NT2/D1 (cell line): ENCODE results near the gene ARSG.
A peak's percentile ranks its signal among the peaks of the same experiment; 100 is the strongest.

ENCODE experiments used
- DNase-seq: peaks from one replicate; pipeline ENCODE4 v3.0.0-alpha.2; 2011; ENCODE audit warnings: low read depth, low spot score
- H3K27me3 ChIP-seq: 2 replicates; pipeline ENCODE4 v1.6.0; 2011; ENCODE audit warnings: mild to moderate bottlenecking; ENCODE audit not compliant: insufficient read length, insufficient read depth
- H3K36me3 ChIP-seq: 2 replicates; pipeline ENCODE4 v1.6.1; 2011; ENCODE audit warnings: mild to moderate bottlenecking, low read length, mixed read lengths; ENCODE audit not compliant: insufficient read depth, insufficient read length
- H3K4me1 ChIP-seq: 2 replicates; pipeline ENCODE4 v1.5.1; 2011; ENCODE audit not compliant: insufficient read depth, insufficient read length
- H3K4me3 ChIP-seq: 2 replicates; pipeline ENCODE4 v1.5.1; 2011; ENCODE audit warnings: low read depth; ENCODE audit not compliant: insufficient read length
- H3K9ac ChIP-seq: 2 replicates; pipeline ENCODE4 v1.6.0; 2011; ENCODE audit warnings: low read depth; ENCODE audit not compliant: insufficient read length
- H3K9me3 ChIP-seq: 2 replicates; pipeline ENCODE4 v1.5.1; 2011; ENCODE audit warnings: mild to moderate bottlenecking, low read length; ENCODE audit not compliant: insufficient read depth
- SUZ12 ChIP-seq: IDR thresholded peaks from 2 replicates; pipeline ENCODE4 v1.6.1; 2011; ENCODE audit not compliant: insufficient read length, insufficient read depth; ENCODE audit errors: extremely low read depth
- YY1 ChIP-seq: IDR thresholded peaks from 2 replicates; pipeline ENCODE4 v1.6.1; 2011; ENCODE audit not compliant: insufficient read length, insufficient read depth
- ZNF274 ChIP-seq: IDR thresholded peaks from 2 replicates; pipeline ENCODE4 v1.6.1; 2011; ENCODE audit warnings: mild to moderate bottlenecking, low read depth, low read length

The ARSG gene

DNA sequence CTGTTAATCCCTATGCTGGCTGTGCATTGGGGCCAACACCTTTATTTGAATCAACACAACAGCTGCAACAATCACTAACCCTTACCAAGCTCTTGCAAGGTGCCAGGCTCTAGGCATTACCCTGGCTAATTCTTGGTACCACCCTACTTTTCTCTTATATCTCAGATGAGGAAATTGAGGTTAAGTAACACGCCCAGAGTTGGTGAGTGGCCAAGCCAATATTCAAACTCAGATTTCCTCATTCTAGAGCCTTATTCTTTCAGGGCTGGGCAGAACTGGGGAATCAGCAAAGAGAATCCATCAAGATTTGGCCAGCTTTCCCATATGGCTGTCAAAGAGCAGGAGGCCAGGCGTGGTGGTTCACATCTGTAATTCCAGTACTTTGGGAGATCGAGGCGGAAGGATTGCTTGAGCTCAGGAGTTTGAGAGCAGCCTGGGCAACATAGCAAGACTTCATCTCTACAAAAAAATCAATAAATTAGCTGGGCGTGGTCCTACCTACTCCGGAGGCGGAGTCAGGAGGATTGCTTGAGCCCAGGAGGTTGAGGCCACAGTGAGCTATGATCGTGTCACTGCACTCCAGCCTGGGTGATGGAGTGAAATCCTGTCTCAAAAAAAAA is 23.7 kb downstream of the ARSG start:
- no peaks in the 10 kb centered on the region for H3K4me1 ChIP-seq

DNA sequence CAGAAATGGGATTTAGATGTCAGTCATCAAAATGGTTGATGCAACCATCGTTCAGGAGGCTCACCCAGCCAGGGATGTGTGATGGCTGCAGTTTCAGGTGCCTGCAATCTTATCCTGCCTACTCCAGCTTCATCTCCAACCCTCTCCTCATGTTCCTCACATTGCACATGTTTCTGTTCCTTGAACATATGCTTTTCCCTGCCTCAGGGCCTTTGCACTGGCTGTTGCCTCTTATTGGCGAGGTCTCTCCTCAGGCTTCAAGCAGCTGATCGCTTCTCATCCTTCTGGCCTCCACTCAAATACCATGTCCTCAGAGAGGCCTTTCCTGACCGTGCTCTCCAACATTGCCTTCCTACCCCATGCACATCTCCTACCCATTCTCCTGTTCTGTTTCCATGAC is 24.6 kb downstream of the ARSG start:
- no peak for DNase-seq
- no peaks in the 10 kb centered on the region for H3K4me1 ChIP-seq
- TF ChIP-seq YY1 = no peak
- TF ChIP-seq ZNF274 = no peak
- no peak for TF ChIP-seq SUZ12
- no peaks in the 10 kb centered on the region for H3K36me3 ChIP-seq
- H3K9ac ChIP-seq = no peak overlapping the region
- no peak overlapping the region for H3K4me3 ChIP-seq
- H3K27me3 ChIP-seq = no peaks in the 10 kb centered on the region
- H3K9me3 ChIP-seq = no peaks in the 10 kb centered on the region

More for the DNA sequence above, 23.7 kb downstream of the ARSG start:
- TF ChIP-seq YY1 (no peak), SUZ12 (no peak), ZNF274 (no peak)
- Histone ChIP-seq H3K9ac (no peak overlapping the region), H3K36me3 (no peaks in the 10 kb centered on the region), H3K9me3 (no peaks in the 10 kb centered on the region), H3K4me3 (no peak overlapping the region), H3K27me3 (no peaks in the 10 kb centered on the region)
- DNase-seq = no peak

DNA sequence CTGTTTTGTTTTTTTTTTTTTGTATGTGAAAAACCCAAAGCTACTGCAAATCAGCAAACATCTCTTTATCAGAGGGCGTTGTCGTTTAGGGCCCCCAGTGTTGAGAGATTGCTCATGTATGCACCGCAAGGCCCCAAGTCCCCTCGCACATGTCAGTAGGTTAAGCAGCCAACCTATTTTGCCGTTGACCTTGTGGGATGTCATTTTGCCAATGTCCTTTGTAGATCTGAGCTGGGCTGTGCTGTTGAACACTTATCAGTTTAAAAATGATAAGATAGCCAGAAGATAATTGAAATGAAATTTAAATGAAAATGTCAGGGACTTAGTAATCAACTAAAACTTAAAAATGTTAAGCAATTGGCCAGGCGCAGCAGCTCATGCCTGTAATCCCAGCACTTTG is 26.2 kb downstream of the ARSG start:
- no peak for TF ChIP-seq YY1
- no peak for TF ChIP-seq SUZ12
- no peak for TF ChIP-seq ZNF274
- H3K36me3 ChIP-seq = no peaks in the 10 kb centered on the region
- no peak for DNase-seq
- H3K4me1 ChIP-seq = no peaks in the 10 kb centered on the region
- no peaks in the 10 kb centered on the region for H3K9me3 ChIP-seq
- no peak overlapping the region for H3K4me3 ChIP-seq
- no peak overlapping the region for H3K9ac ChIP-seq
- no peaks in the 10 kb centered on the region for H3K27me3 ChIP-seq

DNA sequence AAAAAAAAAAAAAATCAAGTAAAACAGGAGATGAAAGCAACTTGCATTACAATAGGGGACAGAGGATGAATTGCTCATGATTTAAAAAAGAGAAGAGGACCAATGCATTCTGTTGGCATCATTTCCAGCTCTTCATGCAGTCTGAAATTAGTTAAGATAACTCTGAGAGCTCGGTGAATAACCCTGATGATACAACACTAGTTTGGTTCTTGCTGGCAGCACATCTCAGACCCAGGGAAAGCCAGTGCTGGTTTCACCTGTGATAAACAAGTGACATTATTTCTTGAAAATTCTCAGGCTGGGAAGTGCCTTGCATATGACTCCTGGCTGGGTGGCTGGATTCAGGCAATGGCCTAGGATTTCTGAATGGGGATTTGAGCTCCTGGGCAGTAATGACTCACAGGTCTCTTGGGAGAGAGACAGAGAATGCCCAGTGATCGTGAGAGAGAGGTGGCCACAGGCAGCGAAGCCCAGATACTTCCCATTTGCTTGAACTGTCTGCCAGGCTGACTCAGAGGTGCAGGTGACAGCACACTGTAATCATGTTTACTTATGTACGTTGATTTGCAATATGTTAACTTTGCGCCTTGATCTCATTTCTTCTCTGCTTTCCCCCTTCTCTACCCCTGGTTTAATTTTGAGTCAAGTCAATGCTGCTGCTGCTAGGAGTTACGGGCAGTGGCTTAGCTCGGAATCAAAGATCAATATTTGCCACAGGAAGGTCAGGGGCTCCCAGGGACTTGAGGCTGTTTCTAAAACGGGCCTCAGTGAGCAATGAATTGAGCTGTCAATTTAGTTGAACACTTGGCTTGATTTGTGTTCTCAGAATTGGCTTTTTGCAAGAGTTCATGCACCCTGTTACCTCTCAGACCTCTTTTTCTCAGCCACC is 27.1 kb downstream of the ARSG start:
- DNase-seq = peak; percentile 13
- Histone ChIP-seq H3K4me3 (no peak overlapping the region), H3K4me1 (no peaks in the 10 kb centered on the region), H3K27me3 (no peaks in the 10 kb centered on the region), H3K36me3 (no peaks in the 10 kb centered on the region), H3K9ac (no peak overlapping the region), H3K9me3 (no peaks in the 10 kb centered on the region)
- TF ChIP-seq YY1 (no peak), SUZ12 (no peak), ZNF274 (no peak)

DNA sequence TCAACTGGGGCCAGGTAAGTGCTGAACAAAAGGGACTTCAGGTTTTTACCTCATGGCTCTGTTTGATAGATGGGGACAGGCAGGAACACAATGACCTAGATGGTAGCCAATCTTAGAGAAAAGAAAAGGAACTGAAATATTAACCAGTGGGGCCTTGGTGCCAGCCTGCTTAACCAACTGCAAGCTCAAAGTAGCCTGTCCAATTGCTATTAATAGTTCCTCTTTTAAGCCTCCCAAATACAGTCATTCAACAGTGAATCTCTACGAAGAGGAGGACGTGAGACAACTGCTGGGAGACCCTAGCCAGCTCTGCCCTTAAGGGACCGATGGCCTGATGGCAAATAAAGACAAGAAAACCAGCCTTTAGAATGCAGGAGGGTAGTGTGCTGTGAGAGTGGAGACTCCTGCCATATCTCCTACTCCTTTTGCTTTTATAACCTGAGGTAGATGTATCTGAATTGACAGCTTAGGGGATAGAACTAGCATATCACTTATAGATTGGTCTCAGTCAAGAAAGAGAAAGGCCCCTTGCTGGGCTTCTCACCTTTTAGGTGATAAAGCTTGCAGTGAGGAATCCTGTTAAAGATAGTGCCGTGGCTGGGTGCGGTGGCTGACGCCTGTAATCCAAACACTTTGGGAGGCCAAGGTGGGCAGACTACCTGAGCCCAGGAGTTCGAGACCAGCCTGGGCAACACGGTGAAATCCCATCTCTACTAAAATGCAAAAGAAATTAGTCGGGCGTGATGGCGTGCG is 28.3 kb downstream of the ARSG start:
- DNase-seq = no peak
- no peak overlapping the region for H3K9ac ChIP-seq
- H3K4me3 ChIP-seq = no peak overlapping the region
- no peaks in the 10 kb centered on the region for H3K9me3 ChIP-seq
- H3K27me3 ChIP-seq = no peaks in the 10 kb centered on the region
- TF ChIP-seq YY1 = no peak
- no peak for TF ChIP-seq ZNF274
- no peak for TF ChIP-seq SUZ12
- H3K4me1 ChIP-seq = no peaks in the 10 kb centered on the region
- no peaks in the 10 kb centered on the region for H3K36me3 ChIP-seq

DNA sequence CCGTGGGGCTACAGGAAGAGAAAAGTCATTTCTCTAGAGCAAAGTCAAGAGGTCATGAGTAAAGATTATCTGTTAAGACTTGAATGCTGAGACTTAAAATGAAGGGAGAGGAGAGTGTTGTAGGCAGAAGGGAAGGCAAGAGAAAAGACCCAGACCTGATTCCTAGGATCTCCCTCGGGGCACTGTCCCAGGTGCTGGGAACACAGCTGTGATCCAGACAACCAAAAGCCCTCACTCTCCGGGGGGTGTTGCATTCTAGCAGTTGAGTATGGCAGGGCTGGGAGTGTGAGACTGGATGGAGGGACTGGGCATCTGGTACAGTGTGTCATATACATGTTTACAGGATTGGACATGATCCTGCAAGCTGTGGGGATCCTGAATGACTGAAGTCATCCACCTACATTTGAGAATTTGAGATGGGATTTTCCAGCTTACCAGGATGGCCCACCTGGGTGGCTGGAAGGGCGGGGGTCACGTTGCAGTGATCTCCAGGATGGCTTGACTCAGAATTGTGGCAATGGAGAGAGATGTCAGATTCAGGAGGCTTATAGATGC is 29.1 kb downstream of the ARSG start:
- DNase-seq = no peak

More for the DNA sequence above, 29.1 kb downstream of the ARSG start:
- no peaks in the 10 kb centered on the region for H3K27me3 ChIP-seq
- H3K9ac ChIP-seq = no peak overlapping the region
- H3K4me1 ChIP-seq = no peaks in the 10 kb centered on the region
- no peak for TF ChIP-seq YY1
- no peak for TF ChIP-seq ZNF274
- TF ChIP-seq SUZ12 = no peak
- H3K36me3 ChIP-seq = no peaks in the 10 kb centered on the region
- no peak overlapping the region for H3K4me3 ChIP-seq
- no peaks in the 10 kb centered on the region for H3K9me3 ChIP-seq
